K562 (cell line): ENCODE results near the gene NIPAL3.

Experiments
- CBFA2T3 ChIP-seq: fragments of 450-650 bp; IDR thresholded peaks from 2 replicates; pipeline ENCODE4 v1.6.1; 2017
- CTCF ChIP-seq, 3 experiments: IDR thresholded peaks in 2 of 3; conservative IDR thresholded peaks in 1 of 3; 2 replicates each; pipeline ENCODE4 v1.5.1; 2011 to 2012; ENCODE audit warnings: low read length in 3 of 3, mild to moderate bottlenecking in 3 of 3, control low read depth in 2 of 3, improper control_type of control experiment in 1 of 3, inconsistent platforms in 1 of 3, low read depth in 1 of 3, mixed read lengths in 1 of 3, moderate library complexity in 1 of 3; ENCODE audit not compliant: insufficient read depth in 2 of 3
- ELF4 ChIP-seq: fragments of 450-650 bp; formaldehyde crosslinking; IDR thresholded peaks from 2 replicates; pipeline ENCODE4 v1.4.0; 2022; ENCODE audit warnings: missing genetic modification characterization
- FOS ChIP-seq: IDR thresholded peaks from 3 replicates; pipeline ENCODE4 v1.6.1; 2011; ENCODE audit not compliant: insufficient read length; ENCODE audit errors: extremely low read depth
- FOXK1 ChIP-seq: sonication (generic); formaldehyde crosslinking; IDR thresholded peaks from 2 replicates; pipeline ENCODE4 v1.8.0; 2022; ENCODE audit warnings: missing genetic modification reagents, mild to moderate bottlenecking, borderline replicate concordance
- HDAC6 ChIP-seq: IDR thresholded peaks from 2 replicates; pipeline ENCODE4 v1.6.1; 2012; ENCODE audit warnings: low read depth, mild to moderate bottlenecking, control low read depth, inconsistent platforms, low read length, moderate library complexity
- HDGF ChIP-seq: fragments of 450-650 bp; IDR thresholded peaks from 2 replicates; pipeline ENCODE4 v1.6.1; 2016
- NFIX ChIP-seq: fragments of 250-450 bp; sonication (Bioruptor Pico); IDR thresholded peaks from 2 replicates; pipeline ENCODE4 v1.4.0; 2020; ENCODE audit warnings: low read depth, mild to moderate bottlenecking, moderate library complexity
- PHF8 ChIP-seq: fragments of 200-600 bp; sonication (generic); IDR thresholded peaks from 2 replicates; pipeline ENCODE4 v1.6.1; 2012; ENCODE audit warnings: mixed run types, mild to moderate bottlenecking, inconsistent platforms, low read length, moderate library complexity, borderline replicate concordance
- SP1 ChIP-seq: sonication (generic); formaldehyde crosslinking; IDR thresholded peaks from 2 replicates; pipeline ENCODE4 v1.8.1; 2022; ENCODE audit warnings: mild to moderate bottlenecking, missing genetic modification reagents
- ZKSCAN8 ChIP-seq: fragments of 200-800 bp; sonication (Bioruptor generic); IDR thresholded peaks from 2 replicates; pipeline ENCODE4 v1.6.1; 2016; ENCODE audit warnings: missing genetic modification characterization, missing compliant biosample characterization
- ZNF143 ChIP-seq: sonication (generic); formaldehyde crosslinking; IDR thresholded peaks from 2 replicates; pipeline ENCODE4 v1.9.0; 2022; ENCODE audit warnings: mild to moderate bottlenecking, missing genetic modification reagents
- ZNF175 ChIP-seq: fragments of 200-800 bp; sonication (Bioruptor generic); IDR thresholded peaks from 2 replicates; pipeline ENCODE4 v1.6.1; 2016; ENCODE audit warnings: low read depth, mild to moderate bottlenecking, missing genetic modification characterization, missing compliant biosample characterization

GRCh38 chr1:24450857-24451397 lies 35.3 kb downstream of the NIPAL3 start:
- no peak for TF ChIP-seq FOS
- TF ChIP-seq HDAC6: no peak
- no peak for TF ChIP-seq ZNF175
- TF ChIP-seq ZKSCAN8 (CRISPR knock-in tag): no peak
- no peak for TF ChIP-seq CTCF (IDR thresholded peaks at IDR 0.05 in 2 of 3, conservative IDR thresholded peaks at IDR 0.05 in 1 of 3; ENCODE audit: insufficient read depth in 2 of 3, low read depth in 1 of 3, low read length in 3 of 3)
- TF ChIP-seq NFIX: no peak
- no peak for TF ChIP-seq HDGF
- no peak for TF ChIP-seq ELF4 (CRISPR knock-in tag)
- no peak for TF ChIP-seq FOXK1 (CRISPR knock-in tag)
- TF ChIP-seq PHF8: no peak
- no peak for TF ChIP-seq CBFA2T3
- no peak for TF ChIP-seq SP1
- no peak for TF ChIP-seq ZNF143 (CRISPR knock-in tag)
